ENCODE data around the gene KCNIP1. TPM values are rescaled to one million over a fixed set of nuclear protein-coding genes. Genes with fewer than 3 reads are reported as not detected.

KCNIP1 gene
- total and polyA plus RNA-seq, 2 of the 8 experiments (the other 6 are each of a cell fraction or from before 2014, with no cell fraction given), result 0.52 to 0.83 TPM

DNA sequence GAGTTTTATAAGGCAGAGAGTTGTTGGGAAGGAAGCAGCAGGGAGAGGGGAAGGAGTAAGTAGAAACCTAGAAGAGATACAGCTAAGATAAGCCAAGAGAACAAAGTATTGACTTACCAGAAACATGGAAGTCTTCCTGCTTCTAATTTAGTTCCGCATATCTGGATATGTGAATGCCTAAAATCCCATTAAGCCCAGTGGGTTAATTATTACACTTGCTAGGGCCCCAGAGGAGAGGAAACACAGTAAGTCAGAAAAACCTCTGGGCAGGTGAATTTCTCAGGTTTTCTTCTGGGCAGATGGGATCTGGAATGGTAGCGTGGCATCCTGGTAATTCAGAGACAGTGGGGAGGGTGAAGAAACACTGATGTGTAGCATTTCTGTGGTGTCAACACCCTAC lies 175.0 kb downstream of the KCNIP1 start:
- H3K23me2 ChIP-seq (ENCODE audit: low read depth, low read length), result peaks cover 4% of the 10 kb centered on the region
- 77% methylated on average over 2 of the region's 2 CpGs; no CpG with 5 or more reads in 1 of the 2 experiments for WGBS, 2 experiments (ENCODE audit: extremely low coverage in 1 of 2, insufficient coverage in 1 of 2, insufficient read length in 1 of 2, insufficient replicate concordance in 2 of 2, low coverage in 1 of 2, low lambda C conversion rate in 2 of 2, missing lambda C conversion rate in 1 of 2)
- no peak overlapping the region for H3K23ac ChIP-seq (ENCODE audit: insufficient read length)
- H3K14ac ChIP-seq (ENCODE audit: insufficient read length), result no peak overlapping the region
- ChIA-PET CTCF (ENCODE audit: partially characterized antibody) (interaction anchor here (0.6 to 1.7 kb wide), 6 partner anchors 13 to 219 kb away, joined by 3 to 4 read pairs (median 3); no protein-coding TSS in a partner anchor), POLR2A (ENCODE audit: partially characterized antibody) (no interaction called here)
- H2BK20ac ChIP-seq (ENCODE audit: low read length), result no peak overlapping the region
- no peaks in the 10 kb centered on the region for H3K9me3 ChIP-seq (ENCODE audit: insufficient read depth in 2 of 2, low read depth in 1 of 2, low read length in 1 of 2)
- peaks cover 6 to 15% (median 11%) of the 10 kb centered on the region in 4 experiments for H3K27me3 ChIP-seq (replicated peaks in 1 of 4; ENCODE audit: control insufficient read depth in 3 of 4, extremely low read depth in 1 of 4, insufficient read depth in 3 of 4, low read length in 3 of 4)
- H2BK120ac ChIP-seq (replicated peaks; ENCODE audit: low read depth, low read length), result no peak overlapping the region
- no peak overlapping the region for H4K5ac ChIP-seq (ENCODE audit: insufficient read length, low read depth, low read length)
- DNase-seq (ENCODE audit: low read depth in 1 of 2, low spot score in 2 of 2), result no peak
- no peak overlapping the region for H3K27ac ChIP-seq (ENCODE audit: low read depth, low read length)
- H2BK12ac ChIP-seq (ENCODE audit: low read depth, low read length), result no peak overlapping the region
- no peak overlapping the region for H3K4me3 ChIP-seq (ENCODE audit: extremely low read depth in 1 of 4, insufficient read depth in 2 of 4, low read depth in 3 of 4, low read length in 4 of 4)
- H3K4me1 ChIP-seq (replicated peaks in 1 of 4; ENCODE audit: control insufficient read depth in 3 of 4, insufficient read depth in 4 of 4, low read length in 3 of 4), result peaks cover 0 to 7% (median 2%) of the 10 kb centered on the region in 4 experiments; a peak in 2 of 7 replicates
- no peaks in the 10 kb centered on the region for H4K20me1 ChIP-seq (replicated peaks in 1 of 2; ENCODE audit: control insufficient read depth in 1 of 2, insufficient read depth in 2 of 2, low read length in 2 of 2)
- no peak overlapping the region for H3K56ac ChIP-seq (replicated peaks; ENCODE audit: insufficient read length, low read depth, low read length)
- no peak overlapping the region for H2BK15ac ChIP-seq (ENCODE audit: low read length)
- H3K36me3 ChIP-seq (ENCODE audit: control insufficient read depth in 2 of 4, insufficient read depth in 4 of 4, low read length in 3 of 4), result no peaks in the 10 kb centered on the region
- no peaks in the 10 kb centered on the region for H3K79me1 ChIP-seq (ENCODE audit: low read depth, low read length)
- no peak overlapping the region for H2AK5ac ChIP-seq (ENCODE audit: low read depth, low read length)
- no peak overlapping the region for H2AFZ ChIP-seq (ENCODE audit: low read length)
- no peak overlapping the region for H3K18ac ChIP-seq (ENCODE audit: extremely low read depth, low read length)
- no peak for FAIRE-seq
- TF ChIP-seq KDM4A (IDR thresholded peaks at IDR 0.05; ENCODE audit: low read depth, low read length, severe bottlenecking), result no peak
- TF ChIP-seq RNF2 (IDR thresholded peaks at IDR 0.05; ENCODE audit: borderline replicate concordance, low read depth, low read length, missing control alignments, poor library complexity, severe bottlenecking), result no peak
- no peak for TF ChIP-seq RFX5 (IDR thresholded peaks at IDR 0.05; ENCODE audit: borderline replicate concordance, low read depth, low read length)
- TF ChIP-seq TAF7 (optimal IDR thresholded peaks at IDR 0.05; ENCODE audit: borderline replicate concordance, low read depth, low read length), result no peak
- TF ChIP-seq SIRT6 (IDR thresholded peaks at IDR 0.05; ENCODE audit: low read length), result no peak
- no peak for TF ChIP-seq BRCA1 (IDR thresholded peaks at IDR 0.05; ENCODE audit: low read depth, low read length)
- TF ChIP-seq RXRA (IDR thresholded peaks at IDR 0.05; ENCODE audit: insufficient read depth, low read depth, low read length), result no peak
- H3K9ac ChIP-seq (replicated peaks in 1 of 4; ENCODE audit: extremely low read depth in 1 of 4, low read depth in 3 of 4, low read length in 3 of 4), result no peak overlapping the region
- no peak overlapping the region for H3K4ac ChIP-seq (replicated peaks; ENCODE audit: insufficient read length, low read depth, low read length)
- H4K8ac ChIP-seq (ENCODE audit: extremely low read depth, insufficient read depth, low read length), result no peak overlapping the region
- no peak overlapping the region for H2BK5ac ChIP-seq (ENCODE audit: low read depth, low read length)
- no peak overlapping the region for H3K4me2 ChIP-seq (ENCODE audit: insufficient read depth in 1 of 2, low read depth in 2 of 2, low read length in 2 of 2)
- H4K91ac ChIP-seq (replicated peaks; ENCODE audit: insufficient read length, low read length), result no peak overlapping the region
- H3K79me2 ChIP-seq (ENCODE audit: control insufficient read depth in 1 of 2, insufficient read depth in 2 of 2, low read length in 2 of 2), result no peaks in the 10 kb centered on the region

All from H1 (cell line).